Measurements from ENCODE around the gene OTUD3. TPM values are rescaled to one million over a fixed set of nuclear protein-coding genes. Genes with fewer than 3 reads are reported as not detected.

The OTUD3 gene
- total RNA-seq, 1 donor from 2014 or later: 22.3 TPM

DNA sequence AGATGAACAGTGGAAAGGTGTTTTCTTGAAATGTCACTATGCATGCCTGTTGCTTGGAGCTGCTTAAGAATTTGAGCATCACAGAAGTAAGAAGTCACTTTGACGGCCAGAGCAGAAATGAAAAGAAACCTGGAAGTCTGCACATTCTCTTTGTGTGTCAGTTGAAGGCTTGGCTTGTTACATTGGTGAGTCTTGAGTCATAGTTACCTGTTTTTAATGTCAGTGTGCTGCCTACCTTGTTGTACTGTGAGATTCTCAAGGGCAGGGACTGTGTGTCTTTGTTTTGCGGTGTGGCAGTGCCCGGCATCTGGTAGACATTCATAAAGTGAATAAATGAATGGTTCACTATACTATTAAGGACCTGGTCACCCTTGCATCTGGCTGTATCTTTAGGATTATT is 9.9 kb downstream of the OTUD3 start:
- DNase-seq (ENCODE audit: low spot score in 2 of 2, unreplicated experiment in 2 of 2): no peak
- H3K4me1 Mint-ChIP-seq: no peaks in the 10 kb centered on the region
- H3K4me3 Mint-ChIP-seq: no peak overlapping the region
- H3K27ac Mint-ChIP-seq: no peak overlapping the region
- H3K9me3 Mint-ChIP-seq: no peaks in the 10 kb centered on the region
- TF ChIP-seq, protein P1, sequence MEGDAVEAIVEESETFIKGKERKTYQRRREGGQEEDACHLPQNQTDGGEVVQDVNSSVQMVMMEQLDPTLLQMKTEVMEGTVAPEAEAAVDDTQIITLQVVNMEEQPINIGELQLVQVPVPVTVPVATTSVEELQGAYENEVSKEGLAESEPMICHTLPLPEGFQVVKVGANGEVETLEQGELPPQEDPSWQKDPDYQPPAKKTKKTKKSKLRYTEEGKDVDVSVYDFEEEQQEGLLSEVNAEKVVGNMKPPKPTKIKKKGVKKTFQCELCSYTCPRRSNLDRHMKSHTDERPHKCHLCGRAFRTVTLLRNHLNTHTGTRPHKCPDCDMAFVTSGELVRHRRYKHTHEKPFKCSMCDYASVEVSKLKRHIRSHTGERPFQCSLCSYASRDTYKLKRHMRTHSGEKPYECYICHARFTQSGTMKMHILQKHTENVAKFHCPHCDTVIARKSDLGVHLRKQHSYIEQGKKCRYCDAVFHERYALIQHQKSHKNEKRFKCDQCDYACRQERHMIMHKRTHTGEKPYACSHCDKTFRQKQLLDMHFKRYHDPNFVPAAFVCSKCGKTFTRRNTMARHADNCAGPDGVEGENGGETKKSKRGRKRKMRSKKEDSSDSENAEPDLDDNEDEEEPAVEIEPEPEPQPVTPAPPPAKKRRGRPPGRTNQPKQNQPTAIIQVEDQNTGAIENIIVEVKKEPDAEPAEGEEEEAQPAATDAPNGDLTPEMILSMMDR (IDR thresholded peaks at IDR 0.05; ENCODE audit: unreplicated experiment): no peak
- peaks cover 25% of the 10 kb centered on the region for H3K36me3 Mint-ChIP-seq
- H3K27me3 Mint-ChIP-seq (ENCODE audit: low read depth): no peaks in the 10 kb centered on the region

DNA sequence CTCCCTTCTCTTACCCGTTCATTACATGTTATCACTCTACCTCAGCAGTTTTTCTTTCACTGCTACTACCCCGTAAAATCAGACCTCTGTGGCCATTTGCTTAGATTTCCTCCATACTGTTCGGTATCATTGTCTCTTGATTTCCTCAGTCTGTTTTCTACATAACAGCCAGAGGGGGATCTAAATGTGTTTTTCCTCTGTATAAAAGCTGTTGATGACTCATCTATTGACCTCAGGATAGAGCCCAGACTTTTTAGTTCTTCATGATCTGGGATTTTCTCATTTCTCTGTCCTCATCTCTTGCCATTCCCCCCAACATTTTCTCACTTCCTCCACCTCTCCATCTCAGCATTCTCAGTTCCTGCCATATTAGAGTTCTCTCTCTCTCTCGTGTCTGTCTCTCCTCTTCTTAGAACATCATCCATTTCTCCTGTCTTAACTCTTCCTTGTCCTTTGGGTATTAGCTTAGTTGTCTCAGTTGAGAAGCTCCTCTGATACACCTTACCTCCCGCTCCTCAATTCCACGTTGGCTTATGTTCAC is 10.5 kb downstream of the OTUD3 start:
- no peak overlapping the region for H3K4me3 Mint-ChIP-seq
- H3K27me3 Mint-ChIP-seq (ENCODE audit: low read depth): no peaks in the 10 kb centered on the region
- H3K4me1 Mint-ChIP-seq: no peaks in the 10 kb centered on the region
- TF ChIP-seq, protein P1 (IDR thresholded peaks at IDR 0.05; ENCODE audit: unreplicated experiment): no peak
- H3K27ac Mint-ChIP-seq: no peak overlapping the region
- no peaks in the 10 kb centered on the region for H3K9me3 Mint-ChIP-seq
- peaks cover 27% of the 10 kb centered on the region for H3K36me3 Mint-ChIP-seq
- DNase-seq (ENCODE audit: low spot score in 2 of 2, unreplicated experiment in 2 of 2): no peak

DNA sequence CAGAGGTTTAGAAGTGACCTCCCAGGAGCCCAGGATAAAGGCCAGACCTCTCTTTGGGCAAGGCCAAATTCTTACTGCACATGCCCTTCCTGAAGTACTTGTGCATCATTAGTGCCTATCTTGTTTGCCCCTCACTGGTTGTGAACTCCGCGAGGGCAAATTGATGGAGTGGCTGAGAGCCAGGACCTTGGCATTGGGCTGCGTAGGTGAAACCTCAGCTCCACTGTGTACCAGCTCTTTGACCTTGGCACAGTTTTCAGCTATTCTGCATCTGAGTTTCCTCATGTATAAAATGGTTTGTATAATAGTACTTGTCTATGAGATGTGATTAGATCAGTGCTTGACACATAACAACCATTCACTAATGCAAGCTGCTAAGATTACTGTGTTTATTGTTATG is 11.5 kb downstream of the OTUD3 start:
- TF ChIP-seq, protein P1 (IDR thresholded peaks at IDR 0.05; ENCODE audit: unreplicated experiment): no peak
- no peak overlapping the region for H3K4me3 Mint-ChIP-seq
- no peaks in the 10 kb centered on the region for H3K9me3 Mint-ChIP-seq
- DNase-seq (ENCODE audit: low spot score in 2 of 2, unreplicated experiment in 2 of 2): no peak
- H3K27ac Mint-ChIP-seq: no peak overlapping the region
- H3K36me3 Mint-ChIP-seq: peaks cover 26% of the 10 kb centered on the region
- no peaks in the 10 kb centered on the region for H3K4me1 Mint-ChIP-seq
- H3K27me3 Mint-ChIP-seq (ENCODE audit: low read depth): no peaks in the 10 kb centered on the region

DNA sequence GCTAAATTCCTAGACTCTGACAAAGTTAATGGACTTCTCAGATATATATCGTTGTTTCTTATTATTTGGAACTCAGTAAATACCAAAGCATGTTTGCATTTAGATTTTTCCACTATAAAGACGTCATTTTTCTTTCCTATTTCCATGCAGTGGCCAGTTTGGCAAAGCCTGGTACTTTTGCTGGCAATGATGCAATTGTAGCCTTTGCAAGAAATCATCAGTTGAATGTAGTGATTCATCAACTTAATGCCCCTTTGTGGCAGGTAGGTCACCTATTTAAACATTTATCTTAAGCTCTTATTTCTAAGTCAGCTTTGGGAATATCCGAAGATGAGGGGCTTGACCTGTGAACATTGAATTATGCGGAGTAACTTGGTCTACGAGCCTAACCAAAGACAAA is 12.0 kb downstream of the OTUD3 start:
- H3K4me1 Mint-ChIP-seq: no peaks in the 10 kb centered on the region
- no peaks in the 10 kb centered on the region for H3K27me3 Mint-ChIP-seq (ENCODE audit: low read depth)
- no peak overlapping the region for H3K4me3 Mint-ChIP-seq
- no peak overlapping the region for H3K27ac Mint-ChIP-seq
- TF ChIP-seq, protein P1 (IDR thresholded peaks at IDR 0.05; ENCODE audit: unreplicated experiment): no peak
- DNase-seq (ENCODE audit: low spot score in 2 of 2, unreplicated experiment in 2 of 2): no peak
- H3K36me3 Mint-ChIP-seq: peaks cover 31% of the 10 kb centered on the region
- H3K9me3 Mint-ChIP-seq: peaks cover 4% of the 10 kb centered on the region

DNA sequence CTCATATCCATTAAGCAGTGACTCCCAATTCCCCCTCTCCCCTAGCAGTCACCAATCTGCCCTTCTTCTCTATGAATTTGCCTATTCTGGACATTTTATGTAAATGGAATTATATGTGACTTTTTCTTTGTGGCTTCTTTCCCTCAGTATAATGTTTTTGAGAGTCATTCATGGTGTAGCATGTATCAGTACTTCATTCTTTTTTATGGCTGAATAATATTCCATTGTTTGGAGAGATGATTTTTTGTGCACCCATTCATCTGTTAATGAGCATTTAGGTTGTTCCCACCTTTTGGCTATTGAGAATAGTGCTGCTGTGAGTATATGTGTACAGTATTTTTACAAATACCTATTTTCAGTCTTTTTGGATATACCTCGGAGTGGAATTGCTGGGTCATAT is 19.5 kb downstream of the OTUD3 start:
- H3K27me3 Mint-ChIP-seq (ENCODE audit: low read depth): no peaks in the 10 kb centered on the region
- H3K27ac Mint-ChIP-seq: no peak overlapping the region
- TF ChIP-seq, protein P1 (IDR thresholded peaks at IDR 0.05; ENCODE audit: unreplicated experiment): no peak
- no peak for DNase-seq (ENCODE audit: low spot score in 2 of 2, unreplicated experiment in 2 of 2)
- H3K4me1 Mint-ChIP-seq: no peaks in the 10 kb centered on the region
- H3K4me3 Mint-ChIP-seq: no peak overlapping the region
- H3K9me3 Mint-ChIP-seq: peaks cover 13% of the 10 kb centered on the region
- H3K36me3 Mint-ChIP-seq: peaks cover 51% of the 10 kb centered on the region

DNA sequence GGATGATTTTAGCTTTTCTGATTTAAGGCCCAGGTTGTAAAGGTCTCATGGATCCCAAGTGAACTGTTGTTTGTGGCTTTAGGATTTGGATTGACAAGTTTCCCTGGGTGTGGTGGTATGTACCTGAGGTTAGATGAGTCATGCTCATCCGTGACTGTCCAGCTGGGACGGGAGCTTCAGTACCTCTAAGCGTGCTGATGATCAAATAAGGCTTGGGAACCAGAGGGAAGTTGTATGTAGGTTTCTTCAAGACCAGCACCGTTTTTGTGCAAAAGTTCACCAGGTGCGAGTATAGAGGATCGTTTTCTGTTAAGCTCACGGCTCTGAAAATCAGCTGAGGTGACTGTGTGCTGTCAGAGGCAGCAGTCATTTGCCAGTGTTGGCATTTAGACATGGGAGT is 21.4 kb downstream of the OTUD3 start:
- H3K4me3 Mint-ChIP-seq: no peak overlapping the region
- H3K36me3 Mint-ChIP-seq: peaks cover 53% of the 10 kb centered on the region
- no peaks in the 10 kb centered on the region for H3K4me1 Mint-ChIP-seq
- H3K27ac Mint-ChIP-seq: no peak overlapping the region
- no peaks in the 10 kb centered on the region for H3K27me3 Mint-ChIP-seq (ENCODE audit: low read depth)
- TF ChIP-seq, protein P1 (IDR thresholded peaks at IDR 0.05; ENCODE audit: unreplicated experiment): no peak
- no peak for DNase-seq (ENCODE audit: low spot score in 2 of 2, unreplicated experiment in 2 of 2)
- H3K9me3 Mint-ChIP-seq: peaks cover 13% of the 10 kb centered on the region
